ENCODE results near the gene MON2.

MON2 gene

GRCh38 chr12:62584619-62585018 is 118.0 kb downstream of the MON2 start:
- Histone ChIP-seq H3K4me2 (ENCODE audit: low read length) (no peak overlapping the region), H2BK5ac (ENCODE audit: low read length) (no peak overlapping the region), H3K27ac (ENCODE audit: low read depth, low read length) (no peak overlapping the region), H3K4me3 (ENCODE audit: low read length) (no peak overlapping the region), H2AK5ac (ENCODE audit: low read length) (no peak overlapping the region), H3K79me2 (ENCODE audit: control insufficient read depth, insufficient read depth, low read length) (no peaks in the 10 kb centered on the region), H2BK120ac (ENCODE audit: low read depth, low read length) (no peak overlapping the region), H2BK15ac (replicated peaks; ENCODE audit: low read depth) (no peak overlapping the region), H3K27me3 (ENCODE audit: insufficient read depth, low read length, poor library complexity) (no peaks in the 10 kb centered on the region), H3K36me3 (ENCODE audit: control insufficient read depth, insufficient read depth, low read length) (no peaks in the 10 kb centered on the region), H3K9ac (ENCODE audit: low read length) (no peak overlapping the region), H3K23ac (ENCODE audit: low read length) (no peak overlapping the region), H3K79me1 (ENCODE audit: low read length) (no peaks in the 10 kb centered on the region), H4K5ac (ENCODE audit: low read length) (no peak overlapping the region), H3K18ac (ENCODE audit: low read length) (no peak overlapping the region), H4K8ac (ENCODE audit: low read depth, low read length) (no peak overlapping the region), H3K56ac (ENCODE audit: low read length) (no peak overlapping the region), H3K4ac (ENCODE audit: low read depth, low read length) (no peak overlapping the region), H3K4me1 (ENCODE audit: control insufficient read depth, low read depth, low read length) (no peaks in the 10 kb centered on the region)
- no CpG with 5 or more reads among the region's 4 CpGs for WGBS (ENCODE audit: extremely low coverage, insufficient coverage, low lambda C conversion rate)
- no peak for DNase-seq

DNA sequence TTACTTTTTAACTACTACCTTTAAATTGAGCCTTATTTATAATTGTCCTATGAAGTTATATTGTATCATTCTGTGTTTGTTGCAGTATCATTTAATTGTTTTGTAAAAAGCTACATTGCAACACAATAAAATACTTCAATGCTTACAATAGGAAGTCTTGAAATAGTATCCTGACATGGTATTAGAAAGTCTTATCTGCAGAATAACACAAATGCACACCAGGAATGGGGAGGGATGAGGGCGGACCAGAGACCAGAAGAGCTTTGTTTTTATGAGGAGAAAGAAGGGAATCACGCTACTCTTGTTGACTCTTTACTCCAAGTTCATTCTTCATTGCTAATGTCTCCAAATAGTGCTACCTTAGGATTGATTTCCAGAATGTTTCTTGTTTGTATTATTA is 120.2 kb downstream of the MON2 start:
- no CpG with 5 or more reads among the region's 2 CpGs for WGBS (ENCODE audit: extremely low coverage, insufficient coverage, low lambda C conversion rate)
- H2AK5ac ChIP-seq (ENCODE audit: low read length) = no peak overlapping the region
- H3K9ac ChIP-seq (ENCODE audit: low read length) = no peak overlapping the region
- H3K4me3 ChIP-seq (ENCODE audit: low read length) = no peak overlapping the region
- no peak for DNase-seq
- no peaks in the 10 kb centered on the region for H3K27me3 ChIP-seq (ENCODE audit: insufficient read depth, low read length, poor library complexity)
- no peak overlapping the region for H2BK120ac ChIP-seq (ENCODE audit: low read depth, low read length)
- H3K56ac ChIP-seq (ENCODE audit: low read length) = no peak overlapping the region
- no peak overlapping the region for H2BK15ac ChIP-seq (replicated peaks; ENCODE audit: low read depth)
- H3K4me2 ChIP-seq (ENCODE audit: low read length) = no peak overlapping the region
- H4K5ac ChIP-seq (ENCODE audit: low read length) = no peak overlapping the region
- no peaks in the 10 kb centered on the region for H3K79me2 ChIP-seq (ENCODE audit: control insufficient read depth, insufficient read depth, low read length)
- H3K4me1 ChIP-seq (ENCODE audit: control insufficient read depth, low read depth, low read length) = no peaks in the 10 kb centered on the region
- no peak overlapping the region for H3K27ac ChIP-seq (ENCODE audit: low read depth, low read length)
- H2BK5ac ChIP-seq (ENCODE audit: low read length) = no peak overlapping the region
- H3K4ac ChIP-seq (ENCODE audit: low read depth, low read length) = no peak overlapping the region
- H4K8ac ChIP-seq (ENCODE audit: low read depth, low read length) = no peak overlapping the region
- no peak overlapping the region for H3K23ac ChIP-seq (ENCODE audit: low read length)
- H3K79me1 ChIP-seq (ENCODE audit: low read length) = no peaks in the 10 kb centered on the region
- H3K18ac ChIP-seq (ENCODE audit: low read length) = no peak overlapping the region
- H3K36me3 ChIP-seq (ENCODE audit: control insufficient read depth, insufficient read depth, low read length) = no peaks in the 10 kb centered on the region

DNA sequence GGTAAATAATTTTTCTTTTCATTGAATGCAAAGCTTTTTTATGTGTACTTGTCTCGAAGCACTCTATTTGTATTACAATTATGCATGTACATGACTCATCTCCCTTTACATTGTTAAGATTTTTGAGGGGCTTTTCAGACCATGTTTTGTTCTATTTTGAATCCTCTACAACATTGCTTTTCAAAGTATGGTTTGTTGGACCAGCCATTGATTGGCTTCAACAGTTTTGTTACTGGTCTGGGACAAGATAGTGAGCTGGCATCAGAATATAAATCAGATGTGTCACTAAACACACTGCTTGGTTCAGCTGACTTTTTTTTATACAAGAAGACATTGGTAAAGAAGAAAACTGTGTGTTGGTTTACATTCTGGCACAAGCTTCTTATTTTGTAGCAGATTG is 122.3 kb downstream of the MON2 start:
- H2AK5ac ChIP-seq (ENCODE audit: low read length) = no peak overlapping the region
- no peak overlapping the region for H4K5ac ChIP-seq (ENCODE audit: low read length)
- H3K18ac ChIP-seq (ENCODE audit: low read length) = no peak overlapping the region
- WGBS (ENCODE audit: extremely low coverage, insufficient coverage, low lambda C conversion rate) = no CpG with 5 or more reads among the region's 1 CpG
- H3K79me1 ChIP-seq (ENCODE audit: low read length) = no peaks in the 10 kb centered on the region
- no peak overlapping the region for H3K9ac ChIP-seq (ENCODE audit: low read length)
- H2BK15ac ChIP-seq (replicated peaks; ENCODE audit: low read depth) = no peak overlapping the region
- H3K4me3 ChIP-seq (ENCODE audit: low read length) = no peak overlapping the region
- no peak for DNase-seq
- H3K23ac ChIP-seq (ENCODE audit: low read length) = no peak overlapping the region
- H3K27me3 ChIP-seq (ENCODE audit: insufficient read depth, low read length, poor library complexity) = no peaks in the 10 kb centered on the region
- no peak overlapping the region for H2BK5ac ChIP-seq (ENCODE audit: low read length)
- H3K4me2 ChIP-seq (ENCODE audit: low read length) = no peak overlapping the region
- H3K56ac ChIP-seq (ENCODE audit: low read length) = no peak overlapping the region
- no peaks in the 10 kb centered on the region for H3K36me3 ChIP-seq (ENCODE audit: control insufficient read depth, insufficient read depth, low read length)
- no peaks in the 10 kb centered on the region for H3K79me2 ChIP-seq (ENCODE audit: control insufficient read depth, insufficient read depth, low read length)
- H3K4me1 ChIP-seq (ENCODE audit: control insufficient read depth, low read depth, low read length) = no peaks in the 10 kb centered on the region
- no peak overlapping the region for H3K4ac ChIP-seq (ENCODE audit: low read depth, low read length)
- no peak overlapping the region for H2BK120ac ChIP-seq (ENCODE audit: low read depth, low read length)
- no peak overlapping the region for H3K27ac ChIP-seq (ENCODE audit: low read depth, low read length)
- H4K8ac ChIP-seq (ENCODE audit: low read depth, low read length) = no peak overlapping the region

GRCh38 chr12:62597253-62597652 is 130.6 kb downstream of the MON2 start:
- Histone ChIP-seq H3K27ac (ENCODE audit: low read depth, low read length) (no peak overlapping the region), H2AK5ac (ENCODE audit: low read length) (no peak overlapping the region), H2BK15ac (replicated peaks; ENCODE audit: low read depth) (no peak overlapping the region), H3K9ac (ENCODE audit: low read length) (no peak overlapping the region), H3K4me1 (ENCODE audit: control insufficient read depth, low read depth, low read length) (peaks cover 2% of the 10 kb centered on the region), H3K27me3 (ENCODE audit: insufficient read depth, low read length, poor library complexity) (no peaks in the 10 kb centered on the region), H4K5ac (ENCODE audit: low read length) (no peak overlapping the region), H3K4ac (ENCODE audit: low read depth, low read length) (no peak overlapping the region), H3K4me3 (ENCODE audit: low read length) (no peak overlapping the region), H3K56ac (ENCODE audit: low read length) (no peak overlapping the region), H2BK5ac (ENCODE audit: low read length) (no peak overlapping the region), H3K36me3 (ENCODE audit: control insufficient read depth, insufficient read depth, low read length) (no peaks in the 10 kb centered on the region), H2BK120ac (ENCODE audit: low read depth, low read length) (no peak overlapping the region), H3K79me2 (ENCODE audit: control insufficient read depth, insufficient read depth, low read length) (no peaks in the 10 kb centered on the region), H3K18ac (ENCODE audit: low read length) (no peak overlapping the region), H3K23ac (ENCODE audit: low read length) (no peak overlapping the region), H3K4me2 (ENCODE audit: low read length) (no peak overlapping the region), H4K8ac (ENCODE audit: low read depth, low read length) (no peak overlapping the region), H3K79me1 (ENCODE audit: low read length) (no peaks in the 10 kb centered on the region)
- WGBS (ENCODE audit: extremely low coverage, insufficient coverage, low lambda C conversion rate) = 100% methylated on average over 1 of the region's 3 CpGs
- DNase-seq = no peak

DNA sequence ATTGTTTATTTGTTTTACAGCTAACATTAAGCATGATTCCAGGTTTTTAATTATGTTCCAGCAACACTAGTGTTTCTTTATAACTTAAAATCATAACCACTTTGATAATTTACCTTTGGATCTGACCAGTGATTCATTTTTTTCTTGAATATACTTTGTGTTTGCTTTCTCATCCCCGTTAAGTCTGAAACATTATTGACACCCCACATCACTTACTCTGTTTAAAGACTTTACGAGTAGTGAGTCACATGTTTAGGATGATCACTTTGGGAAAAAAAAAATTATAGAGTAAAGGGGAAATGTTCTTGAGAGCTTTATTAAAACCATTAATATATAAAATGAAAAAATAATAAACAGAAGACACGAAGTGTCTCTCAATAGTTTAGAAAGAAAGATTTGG is 132.2 kb downstream of the MON2 start:
- H3K4ac ChIP-seq (ENCODE audit: low read depth, low read length) = no peak overlapping the region
- H3K36me3 ChIP-seq (ENCODE audit: control insufficient read depth, insufficient read depth, low read length) = no peaks in the 10 kb centered on the region
- H2AK5ac ChIP-seq (ENCODE audit: low read length) = no peak overlapping the region
- H3K79me1 ChIP-seq (ENCODE audit: low read length) = no peaks in the 10 kb centered on the region
- no peak overlapping the region for H3K4me3 ChIP-seq (ENCODE audit: low read length)
- peaks cover 10% of the 10 kb centered on the region for H3K79me2 ChIP-seq (ENCODE audit: control insufficient read depth, insufficient read depth, low read length)
- no peak for DNase-seq
- no CpG with 5 or more reads among the region's 3 CpGs for whole genome bisulfite sequencing (ENCODE audit: extremely low coverage, insufficient coverage, low lambda C conversion rate)
- H2BK5ac ChIP-seq (ENCODE audit: low read length) = no peak overlapping the region
- H3K27ac ChIP-seq (ENCODE audit: low read depth, low read length) = no peak overlapping the region
- no peak overlapping the region for H4K5ac ChIP-seq (ENCODE audit: low read length)
- peaks cover 2% of the 10 kb centered on the region for H3K4me1 ChIP-seq (ENCODE audit: control insufficient read depth, low read depth, low read length)
- H3K27me3 ChIP-seq (ENCODE audit: insufficient read depth, low read length, poor library complexity) = no peaks in the 10 kb centered on the region
- no peak overlapping the region for H3K23ac ChIP-seq (ENCODE audit: low read length)
- H3K18ac ChIP-seq (ENCODE audit: low read length) = no peak overlapping the region
- H3K4me2 ChIP-seq (ENCODE audit: low read length) = no peak overlapping the region
- no peak overlapping the region for H3K56ac ChIP-seq (ENCODE audit: low read length)
- no peak overlapping the region for H4K8ac ChIP-seq (ENCODE audit: low read depth, low read length)
- H3K9ac ChIP-seq (ENCODE audit: low read length) = no peak overlapping the region
- H2BK15ac ChIP-seq (replicated peaks; ENCODE audit: low read depth) = no peak overlapping the region
- no peak overlapping the region for H2BK120ac ChIP-seq (ENCODE audit: low read depth, low read length)

DNA sequence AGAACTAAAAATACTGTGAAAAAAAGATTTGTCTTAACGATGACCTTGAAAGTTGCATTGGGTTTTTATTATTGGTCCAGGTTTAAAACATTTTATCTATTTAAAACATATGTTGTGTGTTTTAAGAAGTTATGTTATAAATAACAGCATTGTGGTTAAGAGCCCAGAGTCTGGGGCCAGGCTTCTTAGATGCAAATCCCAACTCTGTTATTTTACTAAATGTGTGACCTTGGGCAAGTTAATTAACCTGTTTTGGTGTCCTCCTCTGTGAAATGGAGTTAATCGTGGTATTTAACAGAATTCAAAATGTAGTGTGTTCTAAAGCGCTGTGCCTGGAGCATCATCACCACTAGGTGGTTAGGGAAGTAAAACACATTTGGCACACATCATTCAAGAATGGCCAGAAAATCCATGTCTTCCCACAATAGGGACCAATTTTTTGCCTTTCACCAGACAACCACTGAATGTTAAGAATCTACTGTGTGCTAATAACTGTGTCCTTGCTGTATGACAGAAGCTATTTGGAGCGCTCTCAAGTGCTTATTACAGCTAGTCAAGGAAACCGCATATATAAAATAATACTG is 133.3 kb downstream of the MON2 start:
- Histone ChIP-seq H3K18ac (ENCODE audit: low read length) (no peak overlapping the region), H3K9ac (ENCODE audit: low read length) (no peak overlapping the region), H2BK15ac (replicated peaks; ENCODE audit: low read depth) (no peak overlapping the region), H4K8ac (ENCODE audit: low read depth, low read length) (no peak overlapping the region), H3K23ac (ENCODE audit: low read length) (no peak overlapping the region), H3K79me2 (ENCODE audit: control insufficient read depth, insufficient read depth, low read length) (peaks cover 21% of the 10 kb centered on the region), H3K4ac (ENCODE audit: low read depth, low read length) (no peak overlapping the region), H3K4me2 (ENCODE audit: low read length) (no peak overlapping the region), H2AK5ac (ENCODE audit: low read length) (no peak overlapping the region), H3K36me3 (ENCODE audit: control insufficient read depth, insufficient read depth, low read length) (no peaks in the 10 kb centered on the region), H3K27me3 (ENCODE audit: insufficient read depth, low read length, poor library complexity) (no peaks in the 10 kb centered on the region), H2BK5ac (ENCODE audit: low read length) (no peak overlapping the region), H2BK120ac (ENCODE audit: low read depth, low read length) (no peak overlapping the region), H3K27ac (ENCODE audit: low read depth, low read length) (no peak overlapping the region), H3K56ac (ENCODE audit: low read length) (no peak overlapping the region), H3K79me1 (ENCODE audit: low read length) (no peaks in the 10 kb centered on the region), H4K5ac (ENCODE audit: low read length) (no peak overlapping the region), H3K4me3 (ENCODE audit: low read length) (no peak overlapping the region), H3K4me1 (ENCODE audit: control insufficient read depth, low read depth, low read length) (peaks cover 2% of the 10 kb centered on the region)
- no peak for DNase-seq
- WGBS (ENCODE audit: extremely low coverage, insufficient coverage, low lambda C conversion rate) = no CpG with 5 or more reads among the region's 5 CpGs
